Heart left ventricle (tissue), 16 donors: ENCODE data around the gene GIMD1. TPM values are rescaled to one million over a fixed set of nuclear protein-coding genes. Genes with fewer than 3 reads are reported as not detected.

Experiments
- ATAC-seq, 4 donors: fragments of 200-7000 bp; cut with Tn5 transposase; one replicate each; pipeline ENCODE4 v1.9.1; 2020 to 2022; ENCODE audit warnings: moderate library complexity in 4 of 4, mild to moderate bottlenecking in 3 of 4, moderate number of reproducible peaks in 1 of 4
- DNase-seq, 5 donors: peaks; one replicate each; pipeline ENCODE4 v3.0.0-alpha.2; 2020
- H3K27ac ChIP-seq, 12 donors: fragments of 200-600 bp; sonication (generic) in 4 of 12; one replicate each; pipeline versions ENCODE4 v1.5.0 to v1.8.0; 2016 to 2022; ENCODE audit warnings: mild to moderate bottlenecking in 2 of 12
- H3K27me3 ChIP-seq, 9 donors: fragments of 200-600 bp; sonication (generic) in 2 of 9; one replicate each; pipeline versions ENCODE4 v1.5.1 to v1.8.0; 2016 to 2022; ENCODE audit warnings: mild to moderate bottlenecking in 3 of 9
- H3K36me3 ChIP-seq, 9 donors: fragments of 200-600 bp; sonication (generic) in 2 of 9; one replicate each; pipeline versions ENCODE4 v1.5.0 to v1.8.0; 2018 to 2022; ENCODE audit warnings: mild to moderate bottlenecking in 2 of 9
- H3K4me1 ChIP-seq, 12 donors: fragments of 200-600 bp; sonication (generic) in 4 of 12; one replicate each; pipeline versions ENCODE4 v1.5.0 to v1.8.0; 2016 to 2022; ENCODE audit warnings: mild to moderate bottlenecking in 3 of 12
- H3K4me3 ChIP-seq, 12 donors: fragments of 200-600 bp; sonication (generic) in 4 of 12; one replicate each; pipeline versions ENCODE4 v1.5.0 to v1.8.0; 2017 to 2022; ENCODE audit warnings: mild to moderate bottlenecking in 9 of 12, moderate library complexity in 4 of 12
- H3K9me3 ChIP-seq, 12 donors: fragments of 200-600 bp; sonication (generic) in 4 of 12; one replicate each; pipeline versions ENCODE4 v1.5.0 to v1.8.0; 2016 to 2022; ENCODE audit warnings: mild to moderate bottlenecking in 1 of 12
- POLR2A ChIP-seq, 2 donors: fragments of 450-650 bp; IDR thresholded peaks; one replicate each; pipeline ENCODE4 v1.6.1; 2017; ENCODE audit warnings: antibody characterized with exemption in 2 of 2, mild to moderate bottlenecking in 2 of 2, moderate library complexity in 2 of 2
- WGBS, 4 donors: extraction: QIAGEN DNeasy Blood & Tissue Kit in 2 of 4; methylation state at CpG; one replicate each; pipeline versions ENCODE4 v1.1.5 to v1.1.7; 2013 to 2018; 5-methylcytosine and 5-hydroxymethylcytosine counted together
- intact Hi-C, 10 donors: fragments of 100-400 bp; cut with DNase I; formaldehyde crosslinking; loops; one replicate each; pipeline versions ENCODE4 v1.11.1 to v1.14.2; 2022
- polyA plus RNA-seq, 2 donors: library from polyadenylated mRNA; stranded (reverse); fragments of 200-250 nt; gene quantifications; one replicate each; pipeline ENCODE4 v1.2.3, GENCODE V29; 2013
- total RNA-seq, 9 donors: library from RNA; depleted of rRNA in 2 of 9; stranded (reverse); fragments of >200 nt in 2 of 9; fragmentation: NEBNext Ultra II Directional in 3 of 9; extraction: Animal tissue kit (Norgen Biotek cat#: 25700) in 3 of 9; gene quantifications; one replicate each; pipeline versions ENCODE4 v1.1.0 to v1.2.4, GENCODE V29; 2016 to 2023
- TF ChIP-seq, protein P1 (sequence below), 12 donors: fragments of 200-600 bp; sonication (generic) in 4 of 12; IDR thresholded peaks; one replicate each; pipeline versions ENCODE4 v1.5.0 to v1.8.0; 2018 to 2022; ENCODE audit warnings: antibody characterized with exemption in 12 of 12, mild to moderate bottlenecking in 5 of 12
- donor health status: ischemic (EF 13 %, LVEDD 7.1; RV severe dilation, severe dysfunction).
- donor health status: healthy with polysubstance abuse.
- donor health status: DM: no; HTN: yes; CAD: no.
- donor health status: DM: no; HTN: no; CAD: no.
- donor health status: ischemic (EF 25% LVEDD 6.9; RV normal size, moderate dysfunction).
- donor health status: ischemic (EF 25% LVEDD 5.7; RV mildly dilated, moderate dysfunction).
- donor health status: healthy.
- donor health status: DM: yes; HTN: yes; CAD: no.
- donor health status: ischemic (EF 35%, LVEDD 5.7; RV mildly dilated, moderate dysfunction).
- donor health status: nonischemic (EF 11% LVEDD 7.7; RV severe dilation, severe dysfunction).
- donor health status: DM: yes; HTN: yes; CAD: no.
- donor health status: PGD.
- donor health status: ischemic (EF 29% LVEDD 5.4; RV normal size, mild dysfunction).
- donor health status: nonischemic (EF 23%, LVEDD 6.1; RV moderate dilation, normal function).

Gene GIMD1
- total and polyA plus RNA-seq, 11 donors = not detected

- Histone ChIP-seq H3K36me3 (peaks cover 2 to 63% (median 43%) of the 10 kb centered on the region in 9 donors), H3K9me3 (peaks cover 0 to 17% (median 0%) of the 10 kb centered on the region in 12 donors), H3K27ac (no peak overlapping the region), H3K4me1 (peaks cover 0 to 14% (median 5%) of the 10 kb centered on the region in 12 donors), H3K4me3 (no peak overlapping the region), H3K27me3 (no peaks in the 10 kb centered on the region)
- intact Hi-C loops = no loop called here
- DNase-seq (no peak), ATAC-seq (no peak)
- 60 to 79% (median 71%) methylated on average over 1 of the region's 1 CpG for WGBS, 4 donors
- no peak for TF ChIP-seq POLR2A (IDR thresholded peaks at IDR 0.05)
- TF ChIP-seq, protein P1, sequence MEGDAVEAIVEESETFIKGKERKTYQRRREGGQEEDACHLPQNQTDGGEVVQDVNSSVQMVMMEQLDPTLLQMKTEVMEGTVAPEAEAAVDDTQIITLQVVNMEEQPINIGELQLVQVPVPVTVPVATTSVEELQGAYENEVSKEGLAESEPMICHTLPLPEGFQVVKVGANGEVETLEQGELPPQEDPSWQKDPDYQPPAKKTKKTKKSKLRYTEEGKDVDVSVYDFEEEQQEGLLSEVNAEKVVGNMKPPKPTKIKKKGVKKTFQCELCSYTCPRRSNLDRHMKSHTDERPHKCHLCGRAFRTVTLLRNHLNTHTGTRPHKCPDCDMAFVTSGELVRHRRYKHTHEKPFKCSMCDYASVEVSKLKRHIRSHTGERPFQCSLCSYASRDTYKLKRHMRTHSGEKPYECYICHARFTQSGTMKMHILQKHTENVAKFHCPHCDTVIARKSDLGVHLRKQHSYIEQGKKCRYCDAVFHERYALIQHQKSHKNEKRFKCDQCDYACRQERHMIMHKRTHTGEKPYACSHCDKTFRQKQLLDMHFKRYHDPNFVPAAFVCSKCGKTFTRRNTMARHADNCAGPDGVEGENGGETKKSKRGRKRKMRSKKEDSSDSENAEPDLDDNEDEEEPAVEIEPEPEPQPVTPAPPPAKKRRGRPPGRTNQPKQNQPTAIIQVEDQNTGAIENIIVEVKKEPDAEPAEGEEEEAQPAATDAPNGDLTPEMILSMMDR (IDR thresholded peaks at IDR 0.05) = no peak
Measured at GRCh38 chr4:106344647-106344970, 24.0 kb downstream of the GIMD1 start.

DNA sequence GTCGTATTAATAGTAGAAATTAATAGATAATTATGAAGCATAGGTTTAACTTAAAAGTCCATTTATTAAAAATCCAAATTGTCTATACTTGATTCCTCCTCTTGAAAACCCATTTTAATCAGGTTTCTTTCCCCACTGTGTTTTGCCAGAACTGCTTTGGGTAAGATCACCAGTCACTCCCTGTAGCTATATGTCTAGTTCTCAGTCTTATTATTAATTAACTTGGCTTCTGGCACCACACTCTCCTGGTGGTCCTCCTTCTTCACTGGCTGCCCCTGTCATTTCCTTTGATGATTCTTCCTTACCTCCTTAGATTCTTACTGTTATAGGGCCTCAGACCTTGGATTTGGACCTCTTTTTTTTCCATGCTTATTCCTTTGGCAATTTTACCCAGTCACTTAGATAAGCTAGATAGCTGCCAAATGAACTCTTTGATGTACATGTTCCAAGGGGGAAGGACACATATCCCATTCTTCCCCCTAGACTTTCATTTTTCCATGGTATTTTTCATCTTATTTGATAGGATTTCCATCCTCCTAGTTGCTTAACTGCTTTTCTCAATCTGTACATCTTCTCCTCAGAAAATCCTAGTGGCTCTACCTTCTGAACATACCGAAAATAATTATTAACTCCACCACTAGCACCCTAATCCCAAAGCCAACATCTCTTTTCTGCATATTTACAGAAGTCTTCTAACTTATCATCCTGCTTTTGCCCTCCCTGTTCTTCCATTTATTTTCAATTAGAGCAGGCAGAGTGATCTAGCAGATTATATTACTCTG is 24.5 kb downstream of the GIMD1 start:
- DNase-seq (no peak), ATAC-seq (no peak)
- peaks cover 0 to 14% (median 5%) of the 10 kb centered on the region in 12 donors for H3K4me1 ChIP-seq
- H3K4me3 ChIP-seq = no peak overlapping the region
- intact Hi-C loops = no loop called here
- H3K9me3 ChIP-seq = peaks cover 0 to 17% (median 0%) of the 10 kb centered on the region in 12 donors
- peaks cover 2 to 63% (median 43%) of the 10 kb centered on the region in 9 donors for H3K36me3 ChIP-seq
- no peak for TF ChIP-seq POLR2A (IDR thresholded peaks at IDR 0.05)
- TF ChIP-seq, protein P1 (IDR thresholded peaks at IDR 0.05) = no peak
- WGBS, 4 donors = 94 to 99% (median 97%) methylated on average over 2 of the region's 2 CpGs
- no peak overlapping the region for H3K27ac ChIP-seq
- H3K27me3 ChIP-seq = no peaks in the 10 kb centered on the region

GRCh38 chr4:106340774-106341173 is 27.8 kb downstream of the GIMD1 start:
- no peak overlapping the region for H3K4me3 ChIP-seq
- 88 to 98% (median 90%) methylated on average over 1 of the region's 1 CpG for WGBS, 4 donors
- TF ChIP-seq, protein P1 (IDR thresholded peaks at IDR 0.05) = no peak
- no peak for TF ChIP-seq POLR2A (IDR thresholded peaks at IDR 0.05)
- peaks cover 0 to 26% (median 3%) of the 10 kb centered on the region in 12 donors for H3K9me3 ChIP-seq
- intact Hi-C loops = no loop called here
- peaks cover 0 to 63% (median 44%) of the 10 kb centered on the region in 9 donors for H3K36me3 ChIP-seq
- H3K27ac ChIP-seq = no peak overlapping the region
- DNase-seq (no peak), ATAC-seq (no peak)
- peaks cover 0 to 14% (median 5%) of the 10 kb centered on the region in 12 donors for H3K4me1 ChIP-seq
- H3K27me3 ChIP-seq = no peaks in the 10 kb centered on the region

- no peak for DNase-seq
- no peak overlapping the region for H3K4me3 ChIP-seq
- no peak overlapping the region for H3K27ac ChIP-seq
- H3K9me3 ChIP-seq = peaks cover 0 to 26% (median 3%) of the 10 kb centered on the region in 12 donors
- peaks cover 0 to 68% (median 52%) of the 10 kb centered on the region in 9 donors for H3K36me3 ChIP-seq
- peaks cover 0 to 9% (median under 1%) of the 10 kb centered on the region in 12 donors for H3K4me1 ChIP-seq
- intact Hi-C loops = no loop called here
- 91 to 96% (median 93%) methylated on average over 4 of the region's 4 CpGs for WGBS, 4 donors
- no peaks in the 10 kb centered on the region for H3K27me3 ChIP-seq
- no peak for TF ChIP-seq POLR2A (IDR thresholded peaks at IDR 0.05)
- TF ChIP-seq, protein P1 (IDR thresholded peaks at IDR 0.05) = no peak
- no peak for ATAC-seq
Measured at GRCh38 chr4:106339431-106339830, 29.1 kb downstream of the GIMD1 start.
